OCI-LY1 (cell line): ENCODE measurements around the gene ZNF334.

Experiments used
- H2AFZ ChIP-seq: fragments of 200-600 bp; sonication (generic), shearing (Covaris generic); 2 replicates; pipeline ENCODE4 v1.6.0; 2014; ENCODE audit warnings: antibody characterized with exemption, mild to moderate bottlenecking, low read length
- H3F3A ChIP-seq: fragments of 200-600 bp; sonication (generic), shearing (Covaris generic); 2 replicates; pipeline ENCODE4 v1.6.0; 2014; ENCODE audit warnings: mild to moderate bottlenecking, antibody characterized with exemption, low read length, moderate library complexity; ENCODE audit not compliant: insufficient read depth
- H3K27ac ChIP-seq: fragments of 200-600 bp; sonication (generic); 2 replicates; pipeline ENCODE4 v1.5.1; 2014; ENCODE audit warnings: low read length, mixed run types, mild to moderate bottlenecking, low read depth; ENCODE audit not compliant: poor library complexity, severe bottlenecking
- H3K27me3 ChIP-seq: fragments of 200-600 bp; sonication (generic); 2 replicates; pipeline ENCODE4 v1.6.0; 2014; ENCODE audit warnings: antibody characterized with exemption, mild to moderate bottlenecking, low read length, moderate library complexity; ENCODE audit not compliant: insufficient read depth
- H3K36me3 ChIP-seq: fragments of 200-600 bp; sonication (generic); 2 replicates; pipeline ENCODE4 v1.6.1; 2014; ENCODE audit warnings: mild to moderate bottlenecking, antibody characterized with exemption, low read length, moderate library complexity, mixed read lengths; ENCODE audit not compliant: insufficient read depth
- H3K4me1 ChIP-seq: fragments of 200-600 bp; sonication (generic); 2 replicates; pipeline ENCODE4 v1.5.1; 2014; ENCODE audit warnings: mild to moderate bottlenecking, low read length, moderate library complexity; ENCODE audit not compliant: insufficient read depth, severe bottlenecking
- H3K4me2 ChIP-seq: fragments of 200-600 bp; sonication (generic), shearing (Covaris generic); 2 replicates; pipeline ENCODE4 v1.6.1; 2014; ENCODE audit warnings: low read length
- H3K4me3 ChIP-seq: fragments of 200-600 bp; sonication (generic); 2 replicates; pipeline ENCODE4 v1.5.1; 2014; ENCODE audit warnings: low read length, low read depth, mild to moderate bottlenecking, mixed read lengths; ENCODE audit not compliant: poor library complexity, severe bottlenecking
- H3K79me2 ChIP-seq: fragments of 200-600 bp; shearing (Covaris generic); 2 replicates; pipeline ENCODE4 v1.6.1; 2016; ENCODE audit warnings: mixed run types, low read length, mixed read lengths; ENCODE audit not compliant: insufficient read depth
- H3K9ac ChIP-seq: fragments of 200-600 bp; sonication (generic), shearing (Covaris generic); 2 replicates; pipeline ENCODE4 v1.6.1; 2014; ENCODE audit warnings: mild to moderate bottlenecking, low read length, mixed read lengths
- H3K9me2 ChIP-seq: fragments of 200-600 bp; sonication (generic), shearing (Covaris generic); 2 replicates; pipeline ENCODE4 v1.6.1; 2014; ENCODE audit warnings: low read depth, mild to moderate bottlenecking, low read length, mixed read lengths
- H3K9me3 ChIP-seq: fragments of 200-600 bp; shearing (Covaris generic); 2 replicates; pipeline ENCODE4 v1.6.1; 2014; ENCODE audit warnings: low read length, mixed read lengths
- H4K20me1 ChIP-seq: fragments of 200-600 bp; sonication (generic), shearing (Covaris generic); 2 replicates; pipeline ENCODE4 v1.6.0; 2016; ENCODE audit warnings: mild to moderate bottlenecking, low read length; ENCODE audit not compliant: insufficient read depth
- CTCF ChIP-seq: fragments of 200-600 bp; sonication (generic), shearing (Covaris generic); IDR thresholded peaks from 2 replicates; pipeline ENCODE4 v1.5.1; 2017; ENCODE audit warnings: mild to moderate bottlenecking, antibody characterized with exemption, low read length, moderate library complexity, mixed read lengths
- EZH2 ChIP-seq: fragments of 200-600 bp; sonication (generic), shearing (Covaris generic); IDR thresholded peaks from 2 replicates; pipeline ENCODE4 v1.8.0; 2017; ENCODE audit warnings: borderline replicate concordance, mixed run types, mild to moderate bottlenecking, antibody characterized with exemption, low read length, moderate library complexity, mixed read lengths

The ZNF334 gene

GRCh38 chr20:46559685-46560440 is 46.5 kb upstream of the ZNF334 start:
- no peaks in the 10 kb centered on the region for H3K9me3 ChIP-seq
- H3F3A ChIP-seq, result no peaks in the 10 kb centered on the region
- no peak overlapping the region for H3K4me3 ChIP-seq
- H3K4me1 ChIP-seq, result no peaks in the 10 kb centered on the region
- H4K20me1 ChIP-seq, result no peaks in the 10 kb centered on the region
- no peak overlapping the region for H3K4me2 ChIP-seq
- peaks cover 6% of the 10 kb centered on the region; the same call in 1 of the 2 replicates for H3K27me3 ChIP-seq
- TF ChIP-seq EZH2 (no peak), CTCF (no peak)
- H2AFZ ChIP-seq, result no peak overlapping the region
- H3K27ac ChIP-seq, result no peak overlapping the region
- no peaks in the 10 kb centered on the region for H3K9me2 ChIP-seq
- H3K9ac ChIP-seq, result no peak overlapping the region
- H3K36me3 ChIP-seq, result no peaks in the 10 kb centered on the region
- H3K79me2 ChIP-seq, result no peaks in the 10 kb centered on the region

GRCh38 chr20:46559001-46559400 is 45.6 kb upstream of the ZNF334 start:
- Histone ChIP-seq H3F3A (no peaks in the 10 kb centered on the region), H3K4me2 (no peak overlapping the region), H3K36me3 (no peaks in the 10 kb centered on the region), H3K9me2 (no peaks in the 10 kb centered on the region), H2AFZ (no peak overlapping the region), H3K4me1 (no peaks in the 10 kb centered on the region), H3K9me3 (no peaks in the 10 kb centered on the region), H3K27ac (no peak overlapping the region), H4K20me1 (no peaks in the 10 kb centered on the region), H3K4me3 (no peak overlapping the region), H3K27me3 (peaks cover 6% of the 10 kb centered on the region; the same call in 1 of the 2 replicates), H3K9ac (no peak overlapping the region), H3K79me2 (no peaks in the 10 kb centered on the region)
- no peak for TF ChIP-seq EZH2
- no peak for TF ChIP-seq CTCF

- H3K27ac ChIP-seq, result no peak overlapping the region
- H3K9me2 ChIP-seq, result no peaks in the 10 kb centered on the region
- H3K9ac ChIP-seq, result no peak overlapping the region
- H3K4me3 ChIP-seq, result no peak overlapping the region
- H3K9me3 ChIP-seq, result no peaks in the 10 kb centered on the region
- H3K79me2 ChIP-seq, result no peaks in the 10 kb centered on the region
- no peak overlapping the region for H3K4me2 ChIP-seq
- no peaks in the 10 kb centered on the region for H4K20me1 ChIP-seq
- H3K27me3 ChIP-seq, result peaks cover 6% of the 10 kb centered on the region; the same call in 1 of the 2 replicates
- no peaks in the 10 kb centered on the region for H3K4me1 ChIP-seq
- no peak overlapping the region for H2AFZ ChIP-seq
- TF ChIP-seq EZH2 (no peak), CTCF (no peak)
- no peaks in the 10 kb centered on the region for H3F3A ChIP-seq
- no peaks in the 10 kb centered on the region for H3K36me3 ChIP-seq
Observed at GRCh38 chr20:46558511-46558959, 45.2 kb upstream of the ZNF334 start.
